Activated CD8-positive, alpha-beta T cell treated with anti-CD3 and anti-CD28 coated beads for 36 hours (primary cell): Measurements from ENCODE around the gene CCDC175. TPM values are rescaled to one million over a fixed set of nuclear protein-coding genes. Genes with fewer than 3 reads are reported as not detected.

Source experiments
- ATAC-seq: fragments of 200-7000 bp; cut with Tn5 transposase; one replicate; pipeline ENCODE4 v1.10.0; 2021; ENCODE audit warnings: mild to moderate bottlenecking, moderate library complexity
- CTCF ChIA-PET: fragments of 350-600 bp; sonication (Branson Sonifier 250); formaldehyde crosslinking; loops from one replicate; lab custom pipeline; 2021; ENCODE audit warnings: antibody characterized with exemption; lab: Charles Lee
- POLR2A ChIA-PET: fragments of 350-600 bp; sonication (Branson Sonifier 250); formaldehyde crosslinking; loops from one replicate; lab custom pipeline; 2021; ENCODE audit warnings: antibody characterized with exemption; lab: Charles Lee
- DNase-seq: peaks from one replicate; pipeline ENCODE4 v3.0.0-alpha.2; 2020
- H3K27ac Mint-ChIP-seq: one replicate; pipeline ENCODE4 v1.8.0; 2021; ENCODE audit warnings: mild to moderate bottlenecking, mixed read lengths
- H3K27me3 Mint-ChIP-seq: one replicate; pipeline ENCODE4 v1.8.0; 2021; ENCODE audit warnings: mixed read lengths
- H3K36me3 Mint-ChIP-seq: one replicate; pipeline ENCODE4 v1.8.0; 2021; ENCODE audit warnings: low read depth, mixed read lengths
- H3K4me1 Mint-ChIP-seq: one replicate; pipeline ENCODE4 v1.8.0; 2021; ENCODE audit warnings: low read depth, mixed read lengths
- H3K4me3 Mint-ChIP-seq: one replicate; pipeline ENCODE4 v1.8.0; 2021; ENCODE audit warnings: mild to moderate bottlenecking, moderate library complexity, mixed read lengths
- H3K9me3 Mint-ChIP-seq: one replicate; pipeline ENCODE4 v1.8.0; 2021; ENCODE audit warnings: mixed read lengths
- CTCF ChIP-seq: fragments of 200-600 bp; IDR thresholded peaks from one replicate; pipeline ENCODE4 v1.8.0; 2022; ENCODE audit warnings: antibody characterized with exemption, mild to moderate bottlenecking
- intact Hi-C: fragments of 100-400 bp; cut with micrococcal nuclease; formaldehyde crosslinking; loops from one replicate; pipeline ENCODE4 v1.10.0; 2022
- total RNA-seq, 2 experiments: library from RNA; stranded (reverse); gene quantifications; one replicate each; pipeline ENCODE4 v1.2.3, GENCODE V29; 2021

Gene CCDC175
- total RNA-seq, 2 experiments from 2014 or later, result not detected

- H3K27ac Mint-ChIP-seq, result no peak overlapping the region
- POLR2A ChIA-PET, result no interaction called here
- no peaks in the 10 kb centered on the region for H3K4me1 Mint-ChIP-seq
- H3K4me3 Mint-ChIP-seq, result no peak overlapping the region
- no peaks in the 10 kb centered on the region for H3K36me3 Mint-ChIP-seq
- intact Hi-C loops, result no loop called here
- no peak for TF ChIP-seq CTCF
- CTCF ChIA-PET, result interaction anchor here (0.7 to 1.3 kb wide), 2 partner anchors 9 to 13 kb away, joined by 3 to 4 read pairs; partner anchors contain the start of gene CCDC175
- H3K27me3 Mint-ChIP-seq, result peaks cover 22% of the 10 kb centered on the region
- DNase-seq (no peak), ATAC-seq (no peak)
- H3K9me3 Mint-ChIP-seq, result no peaks in the 10 kb centered on the region
Observed at GRCh38 chr14:59564366-59564765, 12.2 kb downstream of the CCDC175 start.

GRCh38 chr14:59547310-59547709 is 29.3 kb downstream of the CCDC175 start:
- DNase-seq, result no peak
- ATAC-seq, result no peak
- peaks cover 1% of the 10 kb centered on the region for H3K9me3 Mint-ChIP-seq
- H3K4me3 Mint-ChIP-seq, result no peak overlapping the region
- no peaks in the 10 kb centered on the region for H3K36me3 Mint-ChIP-seq
- POLR2A ChIA-PET, result no interaction called here
- H3K27me3 Mint-ChIP-seq, result peaks cover 9% of the 10 kb centered on the region
- intact Hi-C loops, result no loop called here
- no peak for TF ChIP-seq CTCF
- H3K27ac Mint-ChIP-seq, result no peak overlapping the region
- H3K4me1 Mint-ChIP-seq, result no peaks in the 10 kb centered on the region
- CTCF ChIA-PET, result interaction anchor here (1.5 kb wide), 1 partner anchor 29 kb away, joined by 5 read pairs; the partner anchor contains the start of gene CCDC175

GRCh38 chr14:59543873-59544272 is 32.7 kb downstream of the CCDC175 start:
- POLR2A ChIA-PET, result interaction anchor here (0.7 kb wide), 2 partner anchors 31 to 303 kb away, joined by 3 read pairs; no protein-coding TSS in a partner anchor
- H3K27me3 Mint-ChIP-seq, result peaks cover 4% of the 10 kb centered on the region
- CTCF ChIA-PET, result interaction anchor here (0.6 to 1.9 kb wide), 3 partner anchors 33 to 88 kb away, joined by 3 to 12 read pairs (median 3); partner anchors contain the start of gene CCDC175

GRCh38 chr14:59541731-59542130 is 34.9 kb downstream of the CCDC175 start:
- no peak overlapping the region for H3K4me3 Mint-ChIP-seq
- H3K36me3 Mint-ChIP-seq, result no peaks in the 10 kb centered on the region
- no peaks in the 10 kb centered on the region for H3K9me3 Mint-ChIP-seq
- DNase-seq, result no peak
- no peak for TF ChIP-seq CTCF
- POLR2A ChIA-PET, result no interaction called here
- intact Hi-C loops, result no loop called here
- H3K27ac Mint-ChIP-seq, result no peak overlapping the region
- no peaks in the 10 kb centered on the region for H3K4me1 Mint-ChIP-seq
- no peak for ATAC-seq
- CTCF ChIA-PET, result no interaction called here
- H3K27me3 Mint-ChIP-seq, result peaks cover 2% of the 10 kb centered on the region

More at GRCh38 chr14:59543873-59544272, 32.7 kb downstream of the CCDC175 start:
- DNase-seq (no peak), ATAC-seq (no peak)
- Mint-ChIP-seq H3K9me3 (no peaks in the 10 kb centered on the region), H3K4me1 (no peaks in the 10 kb centered on the region), H3K36me3 (no peaks in the 10 kb centered on the region), H3K27ac (no peak overlapping the region), H3K4me3 (no peak overlapping the region)
- TF ChIP-seq CTCF, result no peak
- intact Hi-C loops, result no loop called here

- CTCF ChIA-PET, result no interaction called here
- POLR2A ChIA-PET, result no interaction called here
- intact Hi-C loops, result no loop called here
- no peak for DNase-seq
- H3K4me1 Mint-ChIP-seq, result no peaks in the 10 kb centered on the region
- H3K4me3 Mint-ChIP-seq, result no peak overlapping the region
- ATAC-seq, result no peak
- H3K9me3 Mint-ChIP-seq, result no peaks in the 10 kb centered on the region
- no peak overlapping the region for H3K27ac Mint-ChIP-seq
- H3K36me3 Mint-ChIP-seq, result no peaks in the 10 kb centered on the region
- no peak for TF ChIP-seq CTCF
- H3K27me3 Mint-ChIP-seq, result peaks cover 2% of the 10 kb centered on the region
Observed at GRCh38 chr14:59540852-59541251, 35.8 kb downstream of the CCDC175 start.
